EL (cell line): ENCODE results near the gene RRAD.
A peak's percentile ranks its signal among the peaks of the same experiment; 100 is the strongest.
"Not testable (repeated sequence)": the region's sequence is repeated elsewhere in the genome, so short reads cannot be mapped to it uniquely, and the experiment has no call there.

Experiments
- DNase-seq: peaks from one replicate; pipeline ENCODE4 v3.0.0-alpha.2; 2016

RRAD gene

DNA sequence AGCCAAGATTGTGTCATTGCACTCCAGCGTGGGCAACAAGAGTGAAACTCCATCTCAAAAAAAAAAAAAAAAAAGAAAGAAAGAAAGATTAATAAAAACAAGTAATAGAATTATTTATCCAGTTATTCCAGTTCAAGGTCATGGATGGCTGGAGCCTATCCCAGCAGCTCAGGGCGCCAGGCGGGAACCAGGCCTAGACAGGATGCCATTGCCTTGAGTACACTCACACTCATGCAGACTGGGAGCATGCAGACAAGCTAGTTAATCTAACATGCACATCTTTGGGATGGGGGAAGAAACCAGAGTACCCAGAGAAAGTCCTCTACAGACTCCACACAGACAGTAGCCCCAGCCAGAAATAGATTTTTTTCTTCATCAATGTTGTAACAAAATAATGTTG lies 27.1 kb downstream of the RRAD start:
- peak; percentile 49 for DNase-seq

DNA sequence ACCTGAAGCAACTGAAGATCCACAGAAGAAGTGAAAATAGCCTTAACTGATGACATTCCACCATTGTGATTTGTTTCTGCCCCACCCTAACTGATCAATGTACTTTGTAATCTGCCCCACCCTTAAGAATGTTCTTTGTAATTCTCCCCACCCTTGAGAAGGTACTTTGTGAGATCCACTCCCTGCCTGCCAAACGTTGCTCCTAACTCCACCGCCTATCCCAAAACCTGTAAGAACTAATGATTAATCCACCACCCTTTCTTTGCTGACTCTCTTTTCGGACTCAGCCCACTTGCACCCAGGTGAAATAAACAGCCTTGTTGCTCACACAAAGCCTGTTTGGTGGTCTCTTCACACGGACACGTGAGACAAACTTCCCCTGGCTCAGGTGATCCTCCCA lies 28.7 kb downstream of the RRAD start:
- not testable (repeated sequence) for DNase-seq

DNA sequence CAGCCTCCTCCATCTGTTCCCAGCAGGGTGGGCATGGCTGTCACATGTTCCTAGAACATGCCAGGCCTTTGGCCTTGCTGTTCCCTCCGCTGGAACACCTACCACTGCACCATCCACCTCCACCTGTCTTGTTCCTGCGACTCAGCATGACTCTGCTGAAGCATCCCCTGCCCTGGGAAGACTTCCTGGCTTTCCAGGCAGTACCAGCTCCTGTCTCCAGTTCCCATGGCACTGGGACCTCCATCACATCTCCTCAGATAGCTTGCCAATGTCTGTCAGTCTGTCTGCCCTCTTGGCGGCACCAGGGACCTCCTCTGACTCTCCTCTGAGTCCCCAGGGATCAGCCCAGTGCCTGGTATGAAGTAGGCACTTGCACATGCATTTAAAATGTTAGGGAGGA lies 29.3 kb downstream of the RRAD start:
- no peak for DNase-seq

DNA sequence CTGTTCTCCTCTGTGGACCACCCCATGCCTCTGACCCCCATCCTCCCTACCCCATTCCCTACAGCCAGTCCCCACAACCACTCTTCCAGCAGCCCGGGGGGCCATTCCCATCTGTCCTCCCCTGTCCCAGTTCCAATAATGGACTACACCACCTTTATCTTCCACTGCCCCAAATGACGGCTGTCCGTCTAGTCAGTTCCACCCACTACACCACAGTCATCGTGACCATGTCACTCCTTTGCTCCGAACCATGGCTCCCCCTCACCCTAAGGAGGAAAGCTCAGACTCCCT lies 29.7 kb downstream of the RRAD start:
- DNase-seq = no peak

DNA sequence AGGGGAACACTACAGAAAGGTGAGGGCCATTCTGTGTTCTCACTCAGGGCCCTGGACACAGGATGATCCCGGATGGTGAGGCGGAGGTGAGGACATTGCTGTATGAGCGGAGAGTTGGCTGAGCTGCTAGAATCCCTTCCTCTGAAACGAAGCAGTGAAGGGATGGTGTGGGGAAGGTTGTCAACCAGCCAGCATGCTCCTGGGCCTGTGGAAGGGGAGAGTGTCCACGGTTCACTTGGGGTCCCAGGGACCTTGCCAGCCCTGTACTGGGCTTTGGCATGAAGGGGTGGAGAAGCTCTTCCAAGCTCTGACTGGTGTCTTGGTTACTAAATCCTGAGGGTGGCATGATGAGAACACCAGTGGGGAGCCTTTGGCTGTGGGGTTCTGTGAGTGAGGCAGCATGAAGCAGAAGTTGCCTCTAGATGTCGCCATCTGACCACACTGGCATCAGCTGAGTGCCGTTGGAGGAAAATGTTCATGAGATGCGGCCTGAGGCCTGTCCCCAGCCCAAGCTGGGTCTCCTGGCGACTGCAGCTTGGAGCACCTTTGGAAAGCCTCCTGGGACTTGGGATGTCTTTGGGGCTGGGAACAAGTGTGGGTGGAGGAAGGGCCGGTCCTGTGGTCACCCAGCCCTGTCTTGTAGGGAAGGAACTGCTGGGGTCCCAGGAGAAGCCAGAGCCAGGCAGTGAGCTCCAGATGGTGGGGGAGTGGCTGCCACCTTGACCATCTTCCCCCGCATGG lies 30.2 kb downstream of the RRAD start:
- peak; percentile 75 for DNase-seq

DNA sequence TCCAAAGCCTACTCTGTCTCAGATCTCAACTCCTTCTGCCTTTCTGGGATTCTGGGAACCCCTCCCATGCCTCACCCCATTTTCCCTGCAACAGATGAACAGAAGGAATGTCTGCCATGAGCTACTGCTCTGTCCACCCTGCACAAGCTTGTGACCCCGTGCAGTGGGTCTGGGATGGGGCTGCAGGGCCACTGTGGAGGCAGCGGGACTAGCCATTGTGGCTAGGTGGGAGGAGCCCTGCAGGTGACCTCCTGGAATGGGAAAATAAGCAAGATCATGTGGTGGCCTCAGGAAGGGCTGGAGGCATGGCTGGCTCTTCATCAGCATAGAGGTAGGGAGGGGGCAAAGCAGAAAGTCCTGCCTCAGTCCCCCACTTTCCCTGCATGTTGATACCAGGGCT lies 31.3 kb downstream of the RRAD start:
- no peak for DNase-seq

DNA sequence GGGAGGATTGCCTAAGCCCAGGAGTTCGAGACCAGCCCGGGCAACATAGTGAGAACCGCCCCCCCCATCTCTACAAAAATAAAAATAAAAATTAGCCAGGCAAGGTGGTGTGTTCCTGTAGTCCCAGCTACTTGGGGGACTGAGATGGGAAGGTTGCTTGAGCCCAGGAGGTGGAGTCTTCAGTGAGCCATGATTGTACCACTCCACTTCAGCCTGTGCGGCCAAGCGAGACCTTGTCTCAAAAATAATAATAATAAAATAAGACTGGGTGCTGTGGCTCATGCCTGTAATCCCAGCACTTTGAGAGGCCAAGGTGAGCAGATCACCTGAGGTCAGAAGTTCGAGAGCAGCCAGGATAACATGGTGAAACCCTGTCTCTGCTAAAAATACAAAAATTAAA lies 33.5 kb downstream of the RRAD start:
- DNase-seq = no peak

DNA sequence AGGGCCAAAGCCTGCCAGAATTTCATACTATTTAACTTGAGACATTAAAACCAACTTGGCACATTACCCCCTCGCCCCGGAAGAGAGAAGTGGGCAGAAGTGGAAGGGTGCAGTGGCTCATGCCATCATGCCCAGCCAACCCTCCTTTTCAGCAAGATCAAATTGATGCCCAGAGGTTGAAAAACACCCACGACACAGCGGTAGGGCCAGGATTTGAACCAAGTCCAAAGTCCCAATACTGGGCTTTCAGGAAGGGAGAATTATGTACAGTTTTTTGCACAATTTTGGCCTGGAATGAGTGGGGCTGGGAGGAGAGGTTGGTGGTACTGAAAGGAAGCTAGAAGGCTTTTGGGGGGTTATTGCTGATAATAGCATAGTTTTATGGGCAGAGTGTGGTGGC lies 34.0 kb downstream of the RRAD start:
- no peak for DNase-seq

DNA sequence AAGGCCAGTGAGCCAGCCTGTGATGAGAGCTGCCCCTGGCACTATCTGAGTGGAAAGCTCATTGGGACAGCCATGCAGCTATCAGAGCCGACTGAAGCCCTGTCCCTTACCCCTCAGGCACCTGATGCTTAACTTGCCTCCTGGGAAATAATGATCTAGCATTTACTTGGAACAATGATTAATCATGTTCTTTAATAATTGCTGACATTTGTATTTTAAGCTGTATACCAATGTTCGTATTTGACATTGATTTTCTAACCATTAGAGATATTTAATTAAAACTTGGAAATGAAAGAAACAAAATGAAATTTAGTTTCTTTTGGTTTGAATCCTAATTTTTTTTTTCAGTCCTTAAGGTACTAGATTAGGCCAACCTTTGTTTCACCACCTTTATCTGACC lies 34.5 kb downstream of the RRAD start:
- no peak for DNase-seq

DNA sequence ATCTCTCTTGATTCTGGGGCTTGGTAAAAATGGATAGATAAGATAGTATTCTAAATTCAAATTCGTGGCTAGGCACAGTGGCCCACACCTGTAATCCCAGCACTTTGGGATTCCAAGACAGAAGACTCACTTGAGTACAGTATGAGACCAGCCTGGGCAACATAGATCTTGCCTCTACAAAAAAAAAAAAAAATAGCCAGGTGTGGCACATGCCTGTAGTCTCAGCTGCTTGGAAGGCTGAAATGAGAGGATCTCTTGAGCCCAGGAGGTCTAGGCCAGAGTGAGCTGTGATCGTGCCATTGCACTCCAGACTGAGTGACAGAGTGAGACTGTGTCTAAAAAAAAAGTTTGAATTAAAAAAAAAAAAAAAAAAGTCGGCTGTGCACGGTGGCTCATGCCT lies 35.7 kb downstream of the RRAD start:
- no peak for DNase-seq

DNA sequence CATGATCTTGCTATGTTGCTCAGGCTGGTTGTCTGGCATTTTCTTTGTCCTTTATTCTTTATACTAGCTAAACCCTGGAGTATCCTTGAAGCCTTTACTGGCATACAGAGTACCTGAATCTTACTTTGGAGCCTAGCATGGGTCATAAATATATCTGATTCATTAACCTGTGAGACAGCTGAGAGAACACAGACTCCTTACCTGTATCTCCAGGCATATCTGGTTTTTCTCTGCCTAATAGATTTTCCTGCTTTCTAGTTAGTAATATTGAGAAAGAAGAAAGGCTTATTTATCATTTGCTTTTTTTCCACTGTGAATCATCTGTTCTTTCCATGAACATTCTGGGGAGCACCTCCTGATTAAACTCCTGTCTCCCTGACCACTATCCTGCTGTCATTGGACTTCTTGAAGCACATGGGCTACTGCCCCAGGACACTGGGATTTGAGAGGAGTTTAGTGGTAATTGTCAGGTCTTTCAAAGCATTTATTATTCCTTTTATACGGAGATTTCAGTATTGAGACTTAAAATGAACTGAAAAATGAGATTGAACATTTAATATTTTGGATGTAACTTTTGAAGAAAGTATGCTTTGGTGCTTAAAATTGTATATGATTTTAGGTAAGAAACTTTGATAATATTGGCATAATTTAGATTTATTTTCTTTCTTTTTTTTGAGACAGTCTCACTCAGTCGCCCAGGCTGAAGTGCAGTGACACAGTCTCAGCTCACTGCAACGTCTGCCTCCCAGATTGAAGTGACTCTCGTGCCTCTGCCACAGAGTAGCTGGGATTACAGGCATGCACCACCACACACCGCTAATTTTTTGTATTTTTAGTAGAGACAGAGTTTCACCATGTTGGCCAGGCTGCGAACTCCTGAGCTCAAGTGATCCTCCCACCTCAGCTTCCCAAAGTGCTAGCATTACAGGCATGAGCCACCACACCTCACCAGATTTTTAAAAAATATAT lies 36.4 kb downstream of the RRAD start:
- DNase-seq = no peak

DNA sequence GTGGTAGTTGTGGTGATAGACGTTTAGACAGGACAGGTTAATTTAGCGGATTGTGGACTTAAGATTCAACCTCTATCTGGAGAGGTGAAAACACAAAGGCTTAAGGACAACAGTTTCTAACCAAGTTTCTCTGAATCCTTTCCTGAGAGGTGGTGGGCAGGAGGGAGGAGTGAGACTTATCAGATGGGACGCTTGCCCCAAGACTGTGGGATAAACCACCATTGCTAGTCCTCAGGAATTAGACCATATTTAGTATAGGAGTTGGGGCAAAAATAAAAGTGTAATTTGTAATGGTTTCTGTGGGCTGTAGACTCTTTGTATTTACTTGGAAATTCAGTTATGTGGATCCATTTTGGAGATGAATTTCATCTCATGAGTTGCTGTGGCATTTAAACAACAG lies 38.4 kb downstream of the RRAD start:
- no peak for DNase-seq

DNA sequence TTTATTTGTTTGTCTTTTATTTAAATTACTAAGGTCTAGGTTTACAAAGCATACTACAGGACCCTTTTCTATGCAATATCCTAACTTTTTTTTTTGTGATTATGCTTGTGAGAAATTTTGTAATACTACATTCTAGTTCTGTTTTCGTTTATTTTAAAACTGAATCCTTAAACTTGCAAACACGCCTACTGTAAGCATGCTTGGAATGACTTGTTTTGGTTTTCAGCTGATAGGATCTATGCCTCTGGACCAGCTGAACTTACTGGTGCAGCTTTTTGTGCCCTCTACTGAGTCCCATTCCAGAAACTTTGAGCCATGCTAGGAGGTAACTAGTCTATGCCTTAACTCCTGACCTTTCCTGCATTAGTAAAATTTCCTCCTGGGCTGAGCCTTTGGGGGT lies 39.0 kb downstream of the RRAD start:
- DNase-seq = peak; percentile 39

DNA sequence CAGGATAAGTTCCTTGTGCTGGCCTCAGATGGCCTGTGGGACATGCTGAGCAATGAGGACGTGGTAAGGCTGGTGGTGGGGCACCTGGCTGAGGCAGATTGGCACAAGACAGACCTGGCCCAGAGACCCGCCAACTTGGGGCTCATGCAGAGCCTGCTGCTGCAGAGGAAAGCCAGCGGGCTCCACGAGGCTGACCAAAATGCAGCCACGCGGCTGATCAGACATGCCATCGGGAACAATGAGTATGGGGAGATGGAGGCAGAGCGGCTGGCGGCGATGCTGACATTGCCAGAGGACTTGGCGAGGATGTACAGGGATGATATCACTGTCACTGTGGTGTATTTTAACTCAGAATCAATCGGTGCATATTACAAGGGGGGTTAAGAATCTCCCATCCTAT lies 39.8 kb downstream of the RRAD start:
- DNase-seq = no peak

DNA sequence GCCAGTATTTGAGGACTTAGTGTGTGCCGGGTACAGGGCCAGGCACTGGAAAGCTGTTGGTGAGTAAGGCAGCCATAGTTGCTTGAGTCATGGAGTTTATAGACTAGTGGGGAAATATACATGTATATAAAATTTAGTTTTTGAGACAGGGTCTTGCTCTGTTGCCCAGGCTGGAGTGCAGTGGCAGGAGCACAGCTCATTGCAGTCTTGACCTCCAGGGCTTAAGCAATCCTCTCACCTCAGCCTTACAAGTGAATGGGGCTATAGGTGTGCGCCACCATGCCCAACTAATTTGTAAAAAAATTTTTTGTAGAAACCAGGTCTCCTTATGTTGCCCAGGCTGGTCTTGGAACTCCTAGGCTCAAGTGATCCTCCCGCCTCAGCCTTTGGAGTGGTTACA lies 42.6 kb downstream of the RRAD start:
- no peak for DNase-seq

DNA sequence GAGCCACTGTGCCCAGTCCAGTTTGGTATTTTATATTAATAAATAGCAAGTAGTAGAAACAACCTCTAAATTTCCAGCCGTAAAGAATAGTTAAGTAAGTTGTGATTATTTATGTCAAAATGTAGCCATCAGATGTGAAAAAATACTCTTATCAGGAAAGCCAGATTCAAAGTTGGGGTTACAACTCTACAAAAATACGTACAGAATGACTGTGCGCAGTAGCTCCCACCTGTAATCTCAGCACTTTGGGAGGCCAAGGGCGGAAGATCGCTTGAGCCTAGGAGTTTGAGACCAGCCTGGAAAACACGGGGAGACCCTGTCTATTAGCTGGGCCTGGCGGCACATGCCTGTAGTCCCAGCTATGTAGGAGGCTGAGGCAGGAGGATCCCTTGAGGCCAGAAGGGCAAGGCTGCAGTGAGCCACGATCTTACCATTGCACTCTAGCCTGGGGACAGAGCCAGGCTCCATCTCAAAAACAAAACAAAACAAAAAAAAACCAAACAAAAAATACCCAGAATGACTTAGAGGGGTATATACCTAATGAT lies 43.3 kb downstream of the RRAD start:
- no peak for DNase-seq

DNA sequence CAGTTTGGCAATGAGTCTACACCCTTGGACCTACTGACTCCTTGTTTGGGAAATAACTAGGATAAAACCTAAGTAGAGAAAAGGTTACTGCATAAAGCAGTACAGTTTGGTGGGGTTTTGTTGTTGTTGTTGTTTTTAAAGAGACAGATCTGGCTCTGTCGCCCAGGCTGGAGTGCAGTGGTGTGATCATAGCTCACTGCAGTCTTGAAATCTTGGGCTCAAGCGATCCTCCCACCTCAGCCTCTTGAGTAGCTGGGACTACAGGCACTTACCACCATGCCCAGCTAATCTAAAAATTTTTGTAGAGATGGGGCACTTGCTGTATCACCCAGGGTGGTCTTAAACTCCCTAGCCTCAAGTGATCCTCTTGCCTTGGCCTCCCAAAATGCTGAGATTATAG lies 43.8 kb downstream of the RRAD start:
- no peak for DNase-seq

DNA sequence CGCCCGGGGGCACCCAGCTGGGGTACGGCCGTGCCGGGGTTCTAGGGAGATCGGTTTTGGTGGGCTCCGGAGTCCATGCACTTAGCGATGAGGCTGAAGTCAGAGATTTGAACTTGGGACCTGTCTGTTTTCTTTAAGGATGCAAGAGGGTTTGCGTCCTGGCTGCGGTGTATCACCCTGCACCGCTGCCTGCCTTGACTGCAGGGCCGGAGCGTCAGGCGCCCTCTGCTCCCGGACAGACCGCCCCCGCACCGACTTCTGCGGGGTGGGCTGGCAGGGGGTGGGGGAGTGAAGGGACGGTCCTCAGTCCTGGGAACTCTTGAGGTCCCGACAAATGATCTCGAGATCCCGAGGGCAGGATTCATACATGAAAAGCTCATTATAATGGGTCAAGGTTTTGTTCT lies 44.3 kb downstream of the RRAD start:
- peak; percentile 29 for DNase-seq

DNA sequence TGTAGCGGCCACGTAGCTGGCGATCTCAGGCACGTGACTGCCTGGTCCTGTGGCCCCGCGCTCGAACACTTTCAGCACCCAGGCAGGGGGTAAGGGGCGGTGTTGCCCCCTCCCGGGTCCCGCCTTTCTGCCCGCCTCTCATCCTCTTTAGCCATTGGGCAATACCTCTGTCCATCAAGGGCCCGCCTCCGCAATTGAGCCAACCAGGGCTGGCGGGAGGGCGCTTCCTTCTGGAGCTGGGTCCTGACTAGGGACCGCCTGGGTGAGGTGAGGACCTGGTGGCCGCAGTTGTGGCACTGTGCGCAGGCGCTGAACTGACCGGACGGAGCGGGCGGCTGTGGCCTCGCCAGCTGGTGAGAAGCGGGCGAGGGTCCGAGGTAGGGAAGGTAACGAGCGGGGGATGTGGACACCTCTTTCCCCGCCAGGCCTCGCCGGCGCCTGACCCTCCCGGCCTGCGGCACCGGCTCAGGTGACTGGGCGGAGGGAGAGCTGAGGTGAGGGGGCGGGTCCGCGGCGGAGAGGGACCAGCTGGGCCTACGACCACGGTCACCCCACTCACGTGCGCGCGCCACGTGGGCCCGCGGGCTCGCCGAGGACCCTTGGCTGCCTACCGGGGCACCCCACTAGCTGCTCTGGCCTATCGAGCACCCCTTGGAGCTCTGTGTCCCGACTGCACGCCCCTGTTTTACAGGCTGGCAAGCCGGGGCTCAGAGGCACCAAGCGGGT lies 44.9 kb downstream of the RRAD start, which contains the start of gene PDP2:
TSS of gene PDP2 (plus strand) at position 228 of the 726 bp plus-strand sequence. CDS start 3,770 bp downstream, outside the sequence.
- peak; percentile 96 for DNase-seq

DNA sequence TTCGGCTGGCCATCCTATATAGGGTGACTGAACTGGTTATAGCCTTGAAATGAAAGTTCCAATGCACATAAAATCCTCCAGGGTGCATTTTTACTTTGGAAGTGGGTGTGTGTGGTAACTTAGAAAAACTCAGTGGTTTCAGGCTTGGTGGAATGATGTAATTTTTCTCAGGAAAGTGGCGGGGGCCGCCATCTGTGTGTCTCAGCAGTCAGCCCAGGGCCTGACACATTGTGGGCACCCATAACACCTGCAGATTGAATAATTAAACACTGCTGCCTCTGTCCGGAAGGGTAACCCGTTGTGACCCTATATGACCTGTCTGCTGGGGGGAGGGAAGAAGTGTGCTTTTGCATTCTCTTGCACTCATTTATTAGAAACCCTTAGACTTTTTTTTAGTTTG lies 47.3 kb downstream of the RRAD start:
- peak; percentile 21 for DNase-seq

DNA sequence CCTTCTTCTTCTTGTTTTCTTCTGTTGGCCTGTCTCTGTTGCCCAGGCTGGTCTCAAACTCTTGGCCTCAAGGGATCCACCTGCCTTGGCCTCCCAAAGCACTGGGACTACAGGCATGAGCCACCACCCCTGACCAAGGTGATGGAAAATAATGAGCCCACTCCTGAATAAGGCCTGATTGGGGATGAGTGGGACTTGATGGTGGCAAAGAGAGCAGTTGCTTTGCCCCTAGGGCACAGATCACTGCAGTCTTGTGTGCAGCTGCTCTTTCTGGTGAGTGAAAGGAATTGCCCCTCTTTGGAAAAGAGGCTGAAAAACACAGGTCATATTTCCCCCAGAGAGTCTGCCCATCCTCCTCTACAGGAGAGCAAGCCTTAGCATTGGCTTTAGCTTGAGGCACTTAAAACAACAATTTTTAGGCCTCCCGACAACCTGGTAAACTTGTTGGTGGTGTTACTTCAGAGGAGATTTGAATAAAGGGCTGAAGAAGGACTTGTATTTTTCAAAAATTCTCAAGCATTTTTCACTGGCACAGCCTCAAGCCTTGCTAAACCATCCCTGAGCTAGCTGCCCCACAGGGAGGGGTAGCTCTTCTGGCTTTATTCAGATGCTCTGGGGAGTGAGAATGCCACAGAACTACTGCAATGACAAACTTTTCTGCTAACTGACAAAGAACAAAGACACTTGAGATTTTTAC lies 51.1 kb downstream of the RRAD start:
- DNase-seq = peak; percentile 45

DNA sequence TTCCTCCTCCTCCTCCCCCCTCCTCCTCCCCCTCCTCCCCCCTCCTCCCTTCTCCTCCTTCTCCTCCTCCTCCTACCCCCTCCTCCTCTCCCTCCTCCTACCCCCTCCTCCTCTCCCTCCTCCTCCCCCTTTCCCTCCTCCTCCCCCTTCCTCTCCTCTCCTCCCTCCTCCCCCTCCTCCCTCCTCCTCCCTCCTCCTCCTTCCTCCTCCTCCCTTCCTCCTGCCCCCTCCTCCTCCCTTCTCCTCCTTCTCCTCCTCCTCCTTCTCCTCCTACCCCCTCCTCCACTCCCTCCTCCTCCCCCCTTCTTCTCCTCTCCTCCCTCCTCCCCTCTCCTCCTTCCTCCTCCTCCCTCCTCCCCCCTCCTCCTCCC lies 51.7 kb downstream of the RRAD start:
- DNase-seq = no peak
